HEK293 (cell line): ENCODE measurements around the gene HPCAL1.

Source experiments
- SP7 ChIP-seq: fragments of 450-650 bp; formaldehyde crosslinking; IDR thresholded peaks from 2 replicates; pipeline ENCODE4 v1.5.1; 2016; ENCODE audit warnings: missing biosample characterization, missing genetic modification characterization
- ZNF292 ChIP-seq: fragments of 450-650 bp; formaldehyde crosslinking; IDR thresholded peaks from 2 replicates; pipeline ENCODE4 v1.5.1; 2016; ENCODE audit warnings: low read depth, missing biosample characterization, missing genetic modification characterization, borderline replicate concordance
- ZNF416 ChIP-seq: fragments of 450-650 bp; formaldehyde crosslinking; IDR thresholded peaks from 2 replicates; pipeline ENCODE4 v1.5.1; 2016; ENCODE audit warnings: missing biosample characterization, missing genetic modification characterization
- ZNF530 ChIP-seq: fragments of 450-650 bp; formaldehyde crosslinking; IDR thresholded peaks from 2 replicates; pipeline ENCODE4 v1.5.1; 2016; ENCODE audit warnings: low read depth, missing biosample characterization, missing genetic modification characterization
- ZNF571 ChIP-seq: fragments of 450-650 bp; formaldehyde crosslinking; IDR thresholded peaks from 2 replicates; pipeline ENCODE4 v1.5.0; 2017; ENCODE audit warnings: missing biosample characterization, missing genetic modification characterization
- ZNF747 ChIP-seq: fragments of 450-650 bp; formaldehyde crosslinking; IDR thresholded peaks from 2 replicates; pipeline ENCODE4 v1.5.1; 2016; ENCODE audit warnings: missing biosample characterization, missing genetic modification characterization
- ZNF768 ChIP-seq: fragments of 450-650 bp; formaldehyde crosslinking; IDR thresholded peaks from 2 replicates; pipeline ENCODE4 v1.5.1; 2018; ENCODE audit warnings: missing biosample characterization, mild to moderate bottlenecking, missing genetic modification characterization
- ZNF777 ChIP-seq: fragments of 450-650 bp; formaldehyde crosslinking; IDR thresholded peaks from 2 replicates; pipeline ENCODE4 v1.5.1; 2017; ENCODE audit warnings: missing biosample characterization, missing genetic modification characterization, borderline replicate concordance
- ZNF791 ChIP-seq: fragments of 450-650 bp; formaldehyde crosslinking; IDR thresholded peaks from 2 replicates; pipeline ENCODE4 v1.5.1; 2016; ENCODE audit warnings: missing biosample characterization, missing genetic modification characterization
- ZNF830 ChIP-seq: fragments of 450-650 bp; IDR thresholded peaks from 2 replicates; pipeline ENCODE4 v1.5.0; 2018; ENCODE audit warnings: missing biosample characterization, missing genetic modification characterization, low read depth, mild to moderate bottlenecking, moderate library complexity
- ZNF843 ChIP-seq: fragments of 450-650 bp; formaldehyde crosslinking; IDR thresholded peaks from 2 replicates; pipeline ENCODE4 v1.5.1; 2016; ENCODE audit warnings: missing biosample characterization, missing genetic modification characterization
- TF ChIP-seq, protein P1 (sequence below): fragments of 450-650 bp; formaldehyde crosslinking; IDR thresholded peaks from 2 replicates; pipeline ENCODE4 v1.5.1; 2016; ENCODE audit warnings: missing biosample characterization, missing genetic modification characterization

GRCh38 chr2:10278763-10279471 lies 23.8 kb upstream of the HPCAL1 start:
- no peak for TF ChIP-seq ZNF791 (tag by site-specific recombination)
- TF ChIP-seq, protein P1, sequence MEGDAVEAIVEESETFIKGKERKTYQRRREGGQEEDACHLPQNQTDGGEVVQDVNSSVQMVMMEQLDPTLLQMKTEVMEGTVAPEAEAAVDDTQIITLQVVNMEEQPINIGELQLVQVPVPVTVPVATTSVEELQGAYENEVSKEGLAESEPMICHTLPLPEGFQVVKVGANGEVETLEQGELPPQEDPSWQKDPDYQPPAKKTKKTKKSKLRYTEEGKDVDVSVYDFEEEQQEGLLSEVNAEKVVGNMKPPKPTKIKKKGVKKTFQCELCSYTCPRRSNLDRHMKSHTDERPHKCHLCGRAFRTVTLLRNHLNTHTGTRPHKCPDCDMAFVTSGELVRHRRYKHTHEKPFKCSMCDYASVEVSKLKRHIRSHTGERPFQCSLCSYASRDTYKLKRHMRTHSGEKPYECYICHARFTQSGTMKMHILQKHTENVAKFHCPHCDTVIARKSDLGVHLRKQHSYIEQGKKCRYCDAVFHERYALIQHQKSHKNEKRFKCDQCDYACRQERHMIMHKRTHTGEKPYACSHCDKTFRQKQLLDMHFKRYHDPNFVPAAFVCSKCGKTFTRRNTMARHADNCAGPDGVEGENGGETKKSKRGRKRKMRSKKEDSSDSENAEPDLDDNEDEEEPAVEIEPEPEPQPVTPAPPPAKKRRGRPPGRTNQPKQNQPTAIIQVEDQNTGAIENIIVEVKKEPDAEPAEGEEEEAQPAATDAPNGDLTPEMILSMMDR (tag by site-specific recombination) = no peak
- no peak for TF ChIP-seq ZNF292 (tag by site-specific recombination)
- no peak for TF ChIP-seq ZNF777
- no peak for TF ChIP-seq ZNF416 (tag by site-specific recombination)
- no peak for TF ChIP-seq ZNF768 (tag by site-specific recombination)
- no peak for TF ChIP-seq ZNF843 (tag by site-specific recombination)
- TF ChIP-seq ZNF830 = no peak
- TF ChIP-seq SP7 = no peak
- no peak for TF ChIP-seq ZNF530 (tag by site-specific recombination)
- no peak for TF ChIP-seq ZNF747 (tag by site-specific recombination)
- TF ChIP-seq ZNF571 (tag by site-specific recombination) = no peak
